NCI-H1092 (cell line): ENCODE measurements around the gene CNTROB.
"Not testable (repeated sequence)": the region's sequence is repeated elsewhere in the genome, so short reads cannot be mapped to it uniquely, and the experiment has no call there.

Experiments used
- DNase-seq: peaks from one replicate; lab custom pipeline; 2025; lab: John Stamatoyannopoulos, UW

Gene CNTROB

GRCh38 chr17:7943291-7943690 lies 11.3 kb downstream of the CNTROB start:
- no peak for DNase-seq

GRCh38 chr17:7944326-7944725 lies 12.3 kb downstream of the CNTROB start:
- DNase-seq, result no peak

- DNase-seq, result no peak
Observed at GRCh38 chr17:7945651-7946050, 13.6 kb downstream of the CNTROB start.

- DNase-seq, result no peak
Observed at GRCh38 chr17:7946441-7946840, 14.4 kb downstream of the CNTROB start.

- no peak for DNase-seq
Observed at GRCh38 chr17:7947651-7948050, 15.6 kb downstream of the CNTROB start.

- DNase-seq, result no peak
Observed at GRCh38 chr17:7950578-7950977, 18.6 kb downstream of the CNTROB start.

- no peak for DNase-seq
Observed at GRCh38 chr17:7951143-7951792, 19.3 kb downstream of the CNTROB start.

- DNase-seq, result not testable (repeated sequence)
Observed at GRCh38 chr17:7953266-7953665, 21.3 kb downstream of the CNTROB start.

GRCh38 chr17:7955414-7956227 lies 23.6 kb downstream of the CNTROB start:
- no peak for DNase-seq

GRCh38 chr17:7956228-7956965 lies 24.4 kb downstream of the CNTROB start:
- DNase-seq, result no peak

- DNase-seq, result no peak
Observed at GRCh38 chr17:7959503-7960253, 27.7 kb downstream of the CNTROB start.

GRCh38 chr17:7961421-7961820 lies 29.4 kb downstream of the CNTROB start:
- no peak for DNase-seq

- no peak for DNase-seq
Observed at GRCh38 chr17:7967751-7968150, 35.7 kb downstream of the CNTROB start.

- no peak for DNase-seq
Observed at GRCh38 chr17:7969433-7969832, 37.4 kb downstream of the CNTROB start.

- no peak for DNase-seq
Observed at GRCh38 chr17:7971651-7972050, 39.6 kb downstream of the CNTROB start.

- DNase-seq, result no peak
Observed at GRCh38 chr17:7972131-7972785, 40.3 kb downstream of the CNTROB start.

GRCh38 chr17:7974638-7975131 lies 42.7 kb downstream of the CNTROB start:
- DNase-seq, result no peak

GRCh38 chr17:7977039-7977438 lies 45.0 kb downstream of the CNTROB start:
- DNase-seq, result no peak

- no peak for DNase-seq
Observed at GRCh38 chr17:7977805-7978204, 45.8 kb downstream of the CNTROB start.

GRCh38 chr17:7982173-7982572 lies 50.2 kb downstream of the CNTROB start:
- DNase-seq, result no peak

- DNase-seq, result no peak
Observed at GRCh38 chr17:7982666-7983065, 50.7 kb downstream of the CNTROB start.
